ENCODE measurements around the gene AVPI1.
A peak's percentile ranks its signal among the peaks of the same experiment; 100 is the strongest.

Gene AVPI1

DNA sequence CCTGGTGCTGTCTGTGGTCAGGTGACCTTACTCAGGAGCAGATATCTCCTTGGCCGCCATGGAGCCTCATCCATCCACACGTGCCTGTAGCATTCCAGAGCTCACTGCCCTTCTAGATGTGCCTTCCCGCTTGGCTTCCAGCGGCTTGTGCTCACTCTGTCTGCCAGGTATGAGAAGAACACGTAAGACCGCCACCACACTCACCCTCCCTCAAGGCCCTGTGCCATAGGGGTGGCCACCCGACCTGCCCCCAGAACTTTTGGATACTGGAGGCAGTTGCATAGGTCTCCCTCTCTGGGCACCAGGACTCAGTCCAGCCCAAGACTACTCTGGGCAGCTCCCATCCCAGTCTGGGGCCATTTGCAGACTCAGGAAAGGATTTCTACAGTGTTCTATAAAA is 30.6 kb upstream of the AVPI1 start:
- Histone ChIP-seq H3K4me1 (ENCODE audit: control insufficient read depth, insufficient read depth, low read length) (peaks cover 18% of the 10 kb centered on the region), H3K4me3 (ENCODE audit: low read depth, low read length) (no peak overlapping the region), H3K36me3 (ENCODE audit: control insufficient read depth in 2 of 2, insufficient read depth in 1 of 2, low read length in 2 of 2) (peaks cover 7 to 21% of the 10 kb centered on the region in 2 experiments; a peak in 2 of 3 replicates), H3K9me3 (ENCODE audit: control insufficient read depth, insufficient read depth, low read depth, low read length) (no peaks in the 10 kb centered on the region), H3K27ac (ENCODE audit: extremely low read depth, low read depth, low read length) (no peak overlapping the region)
- TF ChIP-seq ZNF501 (tag by site-specific recombination; IDR thresholded peaks at IDR 0.05) (no peak), ZNF660 (tag by site-specific recombination; IDR thresholded peaks at IDR 0.05) (no peak), ZNF791 (tag by site-specific recombination; IDR thresholded peaks at IDR 0.05) (no peak), ZNF24 (tag by site-specific recombination; IDR thresholded peaks at IDR 0.05) (no peak), ZNF544 (tag by site-specific recombination; IDR thresholded peaks at IDR 0.05) (no peak), ZNF837 (tag by site-specific recombination; IDR thresholded peaks at IDR 0.05) (no peak), ZNF354C (tag by site-specific recombination; IDR thresholded peaks at IDR 0.05; ENCODE audit: borderline replicate concordance, low read depth) (no peak), ZNF792 (tag by site-specific recombination; IDR thresholded peaks at IDR 0.05) (no peak), KLF9 (tag by site-specific recombination; IDR thresholded peaks at IDR 0.05; ENCODE audit: low read depth) (no peak), ZNF423 (tag by site-specific recombination; IDR thresholded peaks at IDR 0.05) (no peak), ZNF571 (tag by site-specific recombination; IDR thresholded peaks at IDR 0.05) (no peak), BCL11B (tag by site-specific recombination; IDR thresholded peaks at IDR 0.05; ENCODE audit: low read depth) (no peak), ZFP37 (tag by site-specific recombination; IDR thresholded peaks at IDR 0.05) (no peak), ZFHX2 (tag by site-specific recombination; conservative IDR thresholded peaks at IDR 0.05) (no peak), ZNF621 (tag by site-specific recombination; IDR thresholded peaks at IDR 0.05) (no peak)
- TF ChIP-seq, protein P1, sequence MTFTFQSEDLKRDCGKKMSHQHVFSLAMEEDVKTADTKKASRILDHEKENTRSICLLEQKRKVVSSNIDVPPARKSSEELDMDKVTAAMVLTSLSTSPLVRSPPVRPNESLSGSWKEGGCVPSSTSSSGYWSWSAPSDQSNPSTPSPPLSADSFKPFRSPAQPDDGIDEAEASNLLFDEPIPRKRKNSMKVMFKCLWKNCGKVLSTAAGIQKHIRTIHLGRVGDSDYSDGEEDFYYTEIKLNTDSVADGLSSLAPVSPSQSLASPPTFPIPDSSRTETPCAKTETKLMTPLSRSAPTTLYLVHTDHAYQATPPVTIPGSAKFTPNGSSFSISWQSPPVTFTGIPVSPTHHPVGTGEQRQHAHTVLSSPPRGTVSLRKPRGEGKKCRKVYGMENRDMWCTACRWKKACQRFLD (tag by site-specific recombination; IDR thresholded peaks at IDR 0.05): no peak
- TF ChIP-seq, protein P2, sequence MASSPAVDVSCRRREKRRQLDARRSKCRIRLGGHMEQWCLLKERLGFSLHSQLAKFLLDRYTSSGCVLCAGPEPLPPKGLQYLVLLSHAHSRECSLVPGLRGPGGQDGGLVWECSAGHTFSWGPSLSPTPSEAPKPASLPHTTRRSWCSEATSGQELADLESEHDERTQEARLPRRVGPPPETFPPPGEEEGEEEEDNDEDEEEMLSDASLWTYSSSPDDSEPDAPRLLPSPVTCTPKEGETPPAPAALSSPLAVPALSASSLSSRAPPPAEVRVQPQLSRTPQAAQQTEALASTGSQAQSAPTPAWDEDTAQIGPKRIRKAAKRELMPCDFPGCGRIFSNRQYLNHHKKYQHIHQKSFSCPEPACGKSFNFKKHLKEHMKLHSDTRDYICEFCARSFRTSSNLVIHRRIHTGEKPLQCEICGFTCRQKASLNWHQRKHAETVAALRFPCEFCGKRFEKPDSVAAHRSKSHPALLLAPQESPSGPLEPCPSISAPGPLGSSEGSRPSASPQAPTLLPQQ (tag by site-specific recombination; IDR thresholded peaks at IDR 0.05): no peak
- TF ChIP-seq, protein P3, sequence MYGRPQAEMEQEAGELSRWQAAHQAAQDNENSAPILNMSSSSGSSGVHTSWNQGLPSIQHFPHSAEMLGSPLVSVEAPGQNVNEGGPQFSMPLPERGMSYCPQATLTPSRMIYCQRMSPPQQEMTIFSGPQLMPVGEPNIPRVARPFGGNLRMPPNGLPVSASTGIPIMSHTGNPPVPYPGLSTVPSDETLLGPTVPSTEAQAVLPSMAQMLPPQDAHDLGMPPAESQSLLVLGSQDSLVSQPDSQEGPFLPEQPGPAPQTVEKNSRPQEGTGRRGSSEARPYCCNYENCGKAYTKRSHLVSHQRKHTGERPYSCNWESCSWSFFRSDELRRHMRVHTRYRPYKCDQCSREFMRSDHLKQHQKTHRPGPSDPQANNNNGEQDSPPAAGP (tag by site-specific recombination; IDR thresholded peaks at IDR 0.05): no peak
- CTCF ChIA-PET: interaction anchor here (1.0 to 20.4 kb wide), 4 partner anchors 12 to 41 kb away, joined by 3 to 487 read pairs (median 22); partner anchors contain the start of gene ZFYVE27
- POLR2A ChIA-PET: interaction anchor here (1.5 to 2.6 kb wide), 3 partner anchors 19 to 34 kb away, joined by 3 to 10 read pairs (median 8); partner anchors contain the start of genes AVPI1 and ZFYVE27

DNA sequence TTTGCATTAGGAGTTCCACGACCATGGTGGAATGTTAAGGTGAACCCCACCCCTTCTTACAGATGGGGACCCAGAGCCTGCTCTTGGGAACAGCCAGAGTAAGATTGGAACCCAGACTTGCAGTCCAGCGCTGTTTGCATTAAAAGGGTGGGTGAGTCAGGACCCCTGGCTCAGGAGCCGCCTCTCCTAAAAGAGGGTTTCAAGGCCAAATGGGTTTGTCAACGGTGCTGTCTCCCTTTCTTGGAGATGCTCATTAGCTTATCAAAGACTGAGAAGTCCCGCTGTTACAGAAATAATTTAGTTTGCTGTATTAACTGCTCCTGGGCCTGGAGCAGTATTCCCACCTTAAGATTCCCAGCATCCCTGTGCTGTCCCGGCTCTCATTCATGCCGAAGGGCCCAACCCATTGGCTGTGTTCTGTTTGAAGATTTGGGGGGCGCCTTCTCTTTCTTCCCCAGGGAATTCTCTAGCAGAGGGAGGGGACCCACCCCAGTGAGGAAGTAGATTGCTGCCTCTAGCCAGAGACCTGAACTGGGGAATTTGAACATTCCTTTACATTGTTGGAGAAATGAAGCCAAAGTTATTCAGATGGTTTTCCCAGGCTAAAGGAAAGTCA is 28.3 kb upstream of the AVPI1 start:
- CTCF ChIA-PET: interaction anchor here (0.6 to 20.4 kb wide), 3 partner anchors 13 to 55 kb away, joined by 3 to 487 read pairs (median 34); partner anchors contain the start of gene ZFYVE27
- no peaks in the 10 kb centered on the region for H3K9me3 ChIP-seq (ENCODE audit: control insufficient read depth, insufficient read depth, low read depth, low read length)
- H3K4me1 ChIP-seq (ENCODE audit: control insufficient read depth, insufficient read depth, low read length): peaks cover 18% of the 10 kb centered on the region
- TF ChIP-seq ZNF341 (tag by site-specific recombination; IDR thresholded peaks at IDR 0.05; ENCODE audit: low read depth): peak; percentile 61; the same call in 1 of the 2 replicates
- no peak for TF ChIP-seq ZNF223 (tag by site-specific recombination; IDR thresholded peaks at IDR 0.05)
- TF ChIP-seq, protein P4, sequence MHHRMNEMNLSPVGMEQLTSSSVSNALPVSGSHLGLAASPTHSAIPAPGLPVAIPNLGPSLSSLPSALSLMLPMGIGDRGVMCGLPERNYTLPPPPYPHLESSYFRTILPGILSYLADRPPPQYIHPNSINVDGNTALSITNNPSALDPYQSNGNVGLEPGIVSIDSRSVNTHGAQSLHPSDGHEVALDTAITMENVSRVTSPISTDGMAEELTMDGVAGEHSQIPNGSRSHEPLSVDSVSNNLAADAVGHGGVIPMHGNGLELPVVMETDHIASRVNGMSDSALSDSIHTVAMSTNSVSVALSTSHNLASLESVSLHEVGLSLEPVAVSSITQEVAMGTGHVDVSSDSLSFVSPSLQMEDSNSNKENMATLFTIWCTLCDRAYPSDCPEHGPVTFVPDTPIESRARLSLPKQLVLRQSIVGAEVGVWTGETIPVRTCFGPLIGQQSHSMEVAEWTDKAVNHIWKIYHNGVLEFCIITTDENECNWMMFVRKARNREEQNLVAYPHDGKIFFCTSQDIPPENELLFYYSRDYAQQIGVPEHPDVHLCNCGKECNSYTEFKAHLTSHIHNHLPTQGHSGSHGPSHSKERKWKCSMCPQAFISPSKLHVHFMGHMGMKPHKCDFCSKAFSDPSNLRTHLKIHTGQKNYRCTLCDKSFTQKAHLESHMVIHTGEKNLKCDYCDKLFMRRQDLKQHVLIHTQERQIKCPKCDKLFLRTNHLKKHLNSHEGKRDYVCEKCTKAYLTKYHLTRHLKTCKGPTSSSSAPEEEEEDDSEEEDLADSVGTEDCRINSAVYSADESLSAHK (tag by site-specific recombination; IDR thresholded peaks at IDR 0.05): peak; percentile 81
- no peak for TF ChIP-seq ZNF626 (tag by site-specific recombination; IDR thresholded peaks at IDR 0.05)
- peak overlapping the region; percentile 54; the same call in 1 of the 2 replicates for H3K4me3 ChIP-seq (ENCODE audit: low read depth, low read length)
- peak overlapping the region; percentile 95; the same call in 1 of the 2 replicates for H3K27ac ChIP-seq (ENCODE audit: extremely low read depth, low read depth, low read length)
- POLR2A ChIA-PET: interaction anchor here (0.9 to 4.9 kb wide), 8 partner anchors 9 to 173 kb away, joined by 3 to 36 read pairs (median 13); partner anchors contain the start of genes AVPI1 and ZFYVE27
- peaks cover 7 to 21% of the 10 kb centered on the region in 2 experiments; a peak in 2 of 3 replicates for H3K36me3 ChIP-seq (ENCODE audit: control insufficient read depth in 2 of 2, insufficient read depth in 1 of 2, low read length in 2 of 2)

All from HEK293 (cell line).